Fibroblast of the aortic adventitia (primary cell): ENCODE data around the gene ANKRD11. TPM values are rescaled to one million over a fixed set of nuclear protein-coding genes. Genes with fewer than 3 reads are reported as not detected.

ENCODE experiments used
- DNase-seq: peaks from one replicate; pipeline ENCODE4 v3.0.0-alpha.2; 2010; ENCODE audit warnings: low read depth
- H3K4me3 ChIP-seq: 2 replicates; pipeline ENCODE4 v1.5.1; 2011; ENCODE audit warnings: low read depth, mild to moderate bottlenecking, control low read depth, low read length, moderate library complexity
- total RNA-seq: library from RNA; depleted of rRNA; stranded (reverse); fragments of >200 nt; gene quantifications from 2 replicates; pipeline ENCODE4 v1.2.3, GENCODE V29; 2012; ENCODE audit warnings: low replicate concordance
- TF ChIP-seq, protein P1 (sequence below): IDR thresholded peaks from 2 replicates; pipeline ENCODE4 v1.5.1; 2011; ENCODE audit warnings: mild to moderate bottlenecking, low read length, control low read depth, inconsistent platforms; ENCODE audit not compliant: insufficient read depth

ANKRD11 gene
- total RNA-seq, 1 donor: 78.9 TPM

DNA sequence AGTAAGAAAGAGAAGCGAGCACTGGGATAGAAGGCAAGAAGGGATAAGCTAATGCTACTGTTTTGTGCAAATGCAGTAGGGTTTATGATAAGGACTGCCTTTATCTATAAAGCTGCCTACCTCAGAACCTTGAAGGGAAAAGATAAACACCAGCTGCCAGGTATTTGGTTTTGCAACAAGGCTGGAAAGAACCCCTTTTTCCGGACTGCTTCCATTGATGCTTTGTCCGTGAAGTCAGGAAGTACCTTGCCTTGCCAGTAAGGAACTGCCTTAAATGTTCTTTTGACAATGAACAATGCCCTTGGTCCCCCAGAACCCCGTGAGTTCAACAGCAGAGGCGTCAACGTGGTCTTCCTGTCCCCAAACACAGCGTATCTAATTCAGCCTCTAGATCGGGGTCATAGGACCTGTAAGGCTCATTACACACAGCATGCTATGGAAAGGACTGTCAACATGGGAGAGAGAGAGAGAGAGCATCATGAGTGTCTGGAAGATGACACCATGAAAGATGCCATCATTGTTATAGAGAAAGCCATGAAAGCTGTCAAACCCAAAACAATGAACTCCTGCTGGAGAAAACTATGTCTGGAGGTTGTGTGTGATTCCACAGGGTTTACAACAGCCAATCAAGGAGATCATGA lies 113.4 kb downstream of the ANKRD11 start:
- TF ChIP-seq, protein P1, sequence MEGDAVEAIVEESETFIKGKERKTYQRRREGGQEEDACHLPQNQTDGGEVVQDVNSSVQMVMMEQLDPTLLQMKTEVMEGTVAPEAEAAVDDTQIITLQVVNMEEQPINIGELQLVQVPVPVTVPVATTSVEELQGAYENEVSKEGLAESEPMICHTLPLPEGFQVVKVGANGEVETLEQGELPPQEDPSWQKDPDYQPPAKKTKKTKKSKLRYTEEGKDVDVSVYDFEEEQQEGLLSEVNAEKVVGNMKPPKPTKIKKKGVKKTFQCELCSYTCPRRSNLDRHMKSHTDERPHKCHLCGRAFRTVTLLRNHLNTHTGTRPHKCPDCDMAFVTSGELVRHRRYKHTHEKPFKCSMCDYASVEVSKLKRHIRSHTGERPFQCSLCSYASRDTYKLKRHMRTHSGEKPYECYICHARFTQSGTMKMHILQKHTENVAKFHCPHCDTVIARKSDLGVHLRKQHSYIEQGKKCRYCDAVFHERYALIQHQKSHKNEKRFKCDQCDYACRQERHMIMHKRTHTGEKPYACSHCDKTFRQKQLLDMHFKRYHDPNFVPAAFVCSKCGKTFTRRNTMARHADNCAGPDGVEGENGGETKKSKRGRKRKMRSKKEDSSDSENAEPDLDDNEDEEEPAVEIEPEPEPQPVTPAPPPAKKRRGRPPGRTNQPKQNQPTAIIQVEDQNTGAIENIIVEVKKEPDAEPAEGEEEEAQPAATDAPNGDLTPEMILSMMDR: no peak
- no peak overlapping the region for H3K4me3 ChIP-seq
- DNase-seq: no peak

GRCh38 chr16:89375686-89376085 lies 114.7 kb downstream of the ANKRD11 start:
- no peak overlapping the region for H3K4me3 ChIP-seq
- TF ChIP-seq, protein P1: no peak
- DNase-seq: no peak

GRCh38 chr16:89375021-89375420 lies 115.3 kb downstream of the ANKRD11 start:
- no peak overlapping the region for H3K4me3 ChIP-seq
- TF ChIP-seq, protein P1: no peak
- no peak for DNase-seq

- H3K4me3 ChIP-seq: no peak overlapping the region
- TF ChIP-seq, protein P1: no peak
- DNase-seq: no peak
Measured at GRCh38 chr16:89374393-89374960, 115.9 kb downstream of the ANKRD11 start.

- TF ChIP-seq, protein P1: no peak
- H3K4me3 ChIP-seq: no peak overlapping the region
- DNase-seq: peak; percentile 71
Measured at GRCh38 chr16:89373355-89374110, 116.8 kb downstream of the ANKRD11 start.

DNA sequence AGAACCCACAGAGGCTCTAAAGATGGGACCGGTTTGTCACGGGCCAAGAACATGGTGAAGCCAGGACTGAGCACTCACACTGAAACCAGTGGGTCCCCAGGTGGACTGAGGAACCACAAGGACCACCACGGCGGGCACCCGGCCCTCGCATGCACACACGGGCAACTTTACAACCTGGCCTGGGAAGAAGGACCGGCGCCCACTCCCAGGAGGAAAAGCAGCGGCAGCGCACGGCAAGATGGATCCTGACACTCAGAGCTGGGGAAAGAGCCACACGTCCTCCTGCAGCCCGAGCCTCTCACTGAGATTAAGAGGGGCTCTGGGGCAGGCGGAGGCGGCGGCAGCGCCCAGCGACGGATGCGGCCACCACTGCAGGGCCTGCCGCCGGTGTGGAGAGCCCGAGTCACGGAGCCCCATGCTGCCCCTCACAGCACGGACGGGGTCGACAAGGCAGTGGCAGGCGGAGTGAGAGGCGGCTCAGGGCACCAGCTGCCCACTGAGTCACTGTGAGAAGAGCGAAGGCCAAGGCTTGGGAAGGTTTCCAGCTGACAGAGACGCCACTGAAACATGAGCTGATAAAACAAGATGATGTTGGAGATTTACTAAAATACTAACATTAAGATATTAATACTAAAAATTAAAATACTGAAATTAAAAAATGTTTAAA lies 118.3 kb downstream of the ANKRD11 start:
- no peak for DNase-seq
- H3K4me3 ChIP-seq: no peak overlapping the region
- TF ChIP-seq, protein P1: no peak
